Activated CD4-positive, alpha-beta memory T cell treated with anti-CD3 and anti-CD28 coated beads for 36 hours (primary cell): ENCODE measurements around the gene PNLDC1. TPM values are rescaled to one million over a fixed set of nuclear protein-coding genes. Genes with fewer than 3 reads are reported as not detected.
A peak's percentile ranks its signal among the peaks of the same experiment; 100 is the strongest.

Experiments
- CTCF ChIA-PET: fragments of 350-600 bp; sonication (Branson Sonifier 250); formaldehyde crosslinking; loops from one replicate; lab custom pipeline; 2021; ENCODE audit warnings: antibody characterized with exemption, inconsistent platforms; lab: Charles Lee
- POLR2A ChIA-PET: fragments of 350-600 bp; sonication (Branson Sonifier 250); formaldehyde crosslinking; loops from one replicate; lab custom pipeline; 2021; ENCODE audit warnings: antibody characterized with exemption; lab: Charles Lee
- DNase-seq: peaks from one replicate; pipeline ENCODE4 v3.0.0-alpha.2; 2020
- H3K27ac Mint-ChIP-seq: one replicate; pipeline ENCODE4 v1.8.0; 2021; ENCODE audit warnings: mixed read lengths
- H3K27me3 Mint-ChIP-seq: one replicate; pipeline ENCODE4 v1.8.0; 2021; ENCODE audit warnings: mixed read lengths
- H3K36me3 Mint-ChIP-seq: one replicate; pipeline ENCODE4 v1.8.0; 2021; ENCODE audit warnings: mixed read lengths
- H3K4me1 Mint-ChIP-seq: one replicate; pipeline ENCODE4 v1.8.0; 2021; ENCODE audit warnings: low read depth, mixed read lengths
- H3K4me3 Mint-ChIP-seq: one replicate; pipeline ENCODE4 v1.8.0; 2021; ENCODE audit warnings: mild to moderate bottlenecking, mixed read lengths
- H3K9me3 Mint-ChIP-seq: one replicate; pipeline ENCODE4 v1.8.0; 2021; ENCODE audit warnings: mixed read lengths
- intact Hi-C: fragments of 100-400 bp; cut with micrococcal nuclease; formaldehyde crosslinking; loops from one replicate; pipeline ENCODE4 v1.15.1; 2023
- total RNA-seq, 2 experiments: library from RNA; stranded (reverse); gene quantifications; one replicate each; pipeline ENCODE4 v1.2.3, GENCODE V29; 2021

PNLDC1 gene
- total RNA-seq, 2 experiments from 2014 or later = 0.29 to 0.31 TPM

- Mint-ChIP-seq H3K4me3 (peak overlapping the region; percentile 98), H3K4me1 (peaks cover 38% of the 10 kb centered on the region), H3K36me3 (peaks cover 34% of the 10 kb centered on the region)
These were observed 38.8 kb upstream of the PNLDC1 start for GRCh38 chr6:159761129-159761872.

DNA sequence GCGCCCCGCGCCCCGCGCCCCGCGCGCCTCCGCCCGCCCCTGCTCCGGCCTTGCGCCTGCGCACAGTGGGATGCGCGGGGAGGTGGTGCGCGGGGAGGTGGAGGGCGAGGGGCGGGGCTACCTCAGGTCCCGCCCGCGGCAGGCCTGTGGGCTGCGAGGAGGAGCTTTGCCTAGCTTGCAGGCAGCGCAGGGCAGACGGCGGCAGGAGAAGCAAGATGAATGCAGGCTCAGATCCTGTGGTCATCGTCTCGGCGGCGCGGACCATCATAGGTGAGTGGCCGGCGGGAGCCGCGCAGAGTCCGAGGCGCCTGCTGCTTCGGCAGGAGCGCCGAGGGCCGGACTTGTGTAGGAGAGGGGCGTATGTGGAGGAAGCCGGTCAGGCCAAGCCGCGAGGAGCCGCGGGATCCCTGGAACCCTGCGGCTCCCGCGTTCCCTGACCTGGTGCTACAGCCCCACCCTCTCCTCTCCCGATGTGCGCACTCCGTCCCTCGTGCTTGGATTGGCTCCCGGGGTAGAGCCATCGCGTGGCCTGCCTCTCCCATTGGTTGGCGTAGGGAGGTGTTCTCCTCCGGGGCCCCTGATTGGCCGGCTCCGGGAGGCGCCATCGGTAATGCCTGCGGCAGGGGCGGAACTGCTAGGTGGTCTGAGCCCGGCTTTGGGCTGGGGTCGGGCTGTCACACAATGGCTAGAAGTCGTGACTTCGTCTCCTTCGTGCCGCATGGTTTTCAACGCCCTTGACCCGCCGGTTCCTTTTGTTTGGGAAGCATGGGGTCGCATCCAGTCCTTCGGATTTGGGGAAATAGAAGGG is 38.0 kb upstream of the PNLDC1 start, which contains the start of gene ACAT2:
Gene ACAT2, plus strand, starts transcription at position 173 of the 808 bp plus-strand sequence. Its CDS starts 43 bp downstream, at position 216.
- peak within 1 kb of the TSS; percentile 98 for H3K27ac Mint-ChIP-seq
- intact Hi-C loops = loop anchor here (1.0 kb wide), 3 partner anchors 27 to 71 kb away; partner anchors contain the start of genes TCP1 and WTAP
- H3K36me3 Mint-ChIP-seq = peaks cover 39% of the 10 kb centered on the region
- no peaks in the 10 kb centered on the region for H3K9me3 Mint-ChIP-seq
- peak; percentile 97 for DNase-seq
- H3K4me3 Mint-ChIP-seq = peak within 1 kb of the TSS; percentile 98
- ChIA-PET CTCF (interaction anchor here (1.0 to 1.5 kb wide), 3 partner anchors 15 to 82 kb away, joined by 3 to 7 read pairs (median 4); partner anchors contain the start of gene WTAP), POLR2A (interaction anchor here (0.6 to 2.4 kb wide), 6 partner anchors 10 to 35 kb away, joined by 3 to 24 read pairs (median 5); partner anchors contain the start of genes MRPL18, TCP1 and WTAP)
- H3K27me3 Mint-ChIP-seq = no peaks in the 10 kb centered on the region
- H3K4me1 Mint-ChIP-seq = peaks cover 45% of the 10 kb centered on the region

More at GRCh38 chr6:159761129-159761872, 38.8 kb upstream of the PNLDC1 start:
- CTCF ChIA-PET = interaction anchor here (0.9 to 1.5 kb wide), 4 partner anchors 15 to 81 kb away, joined by 3 to 7 read pairs (median 4); partner anchors contain the start of gene WTAP
- no peak for DNase-seq
- intact Hi-C loops = no loop called here
- Mint-ChIP-seq H3K27me3 (no peaks in the 10 kb centered on the region), H3K9me3 (no peaks in the 10 kb centered on the region), H3K27ac (peak overlapping the region; percentile 98)
- POLR2A ChIA-PET = interaction anchor here (0.9 to 2.4 kb wide), 5 partner anchors 11 to 34 kb away, joined by 3 to 24 read pairs (median 6); partner anchors contain the start of genes MRPL18, TCP1 and WTAP

DNA sequence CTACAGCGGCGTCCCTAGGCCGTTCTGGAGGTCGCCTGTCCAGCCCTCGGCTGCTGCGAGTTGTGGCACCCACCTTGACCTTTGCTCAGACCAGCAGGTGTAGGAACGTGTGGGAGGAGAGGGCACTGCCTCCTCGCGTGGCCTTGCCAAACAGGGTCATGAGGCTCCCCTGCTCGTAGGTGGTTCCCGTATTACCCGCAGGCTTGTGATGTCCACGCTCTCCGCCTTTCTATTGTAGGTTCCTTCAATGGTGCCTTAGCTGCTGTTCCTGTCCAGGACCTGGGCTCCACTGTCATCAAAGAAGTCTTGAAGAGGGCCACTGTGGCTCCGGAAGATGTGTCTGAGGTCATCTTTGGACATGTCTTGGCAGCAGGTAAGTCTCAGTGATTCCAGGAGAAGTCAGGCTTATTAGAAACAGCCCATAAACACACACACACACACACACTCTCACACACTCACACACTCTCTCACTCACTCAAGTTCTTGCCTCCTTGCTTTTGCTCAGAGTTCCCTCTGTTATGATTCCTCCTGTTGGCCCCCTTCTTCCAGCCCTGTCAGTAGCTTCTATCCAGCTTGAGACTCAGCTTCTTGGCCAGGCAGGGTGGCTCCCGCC is 37.3 kb upstream of the PNLDC1 start:
- peak overlapping the region; percentile 98 for H3K4me3 Mint-ChIP-seq
- ChIA-PET CTCF (interaction anchor here (1.2 kb wide), 1 partner anchor 83 kb away, joined by 3 read pairs; no protein-coding TSS in a partner anchor), POLR2A (interaction anchor here (1.5 to 1.6 kb wide), 2 partner anchors 27 to 36 kb away, joined by 3 to 7 read pairs; partner anchors contain the start of gene TCP1)
- H3K27ac Mint-ChIP-seq = peak overlapping the region; percentile 98
- H3K9me3 Mint-ChIP-seq = no peaks in the 10 kb centered on the region
- peaks cover 45% of the 10 kb centered on the region for H3K4me1 Mint-ChIP-seq
- intact Hi-C loops = loop anchor here (1.0 kb wide), 3 partner anchors 27 to 71 kb away; partner anchors contain the start of genes TCP1 and WTAP
- H3K27me3 Mint-ChIP-seq = no peaks in the 10 kb centered on the region
- H3K36me3 Mint-ChIP-seq = peaks cover 42% of the 10 kb centered on the region
- peak; percentile 42 for DNase-seq

GRCh38 chr6:159766906-159767305 is 33.2 kb upstream of the PNLDC1 start:
- peaks cover 67% of the 10 kb centered on the region for H3K36me3 Mint-ChIP-seq
- H3K4me3 Mint-ChIP-seq = no peak overlapping the region
- no peaks in the 10 kb centered on the region for H3K27me3 Mint-ChIP-seq
- H3K27ac Mint-ChIP-seq = no peak overlapping the region
- ChIA-PET CTCF (no interaction called here), POLR2A (no interaction called here)
- intact Hi-C loops = no loop called here
- DNase-seq = no peak
- peaks cover 37% of the 10 kb centered on the region for H3K4me1 Mint-ChIP-seq
- H3K9me3 Mint-ChIP-seq = peaks cover 2% of the 10 kb centered on the region

DNA sequence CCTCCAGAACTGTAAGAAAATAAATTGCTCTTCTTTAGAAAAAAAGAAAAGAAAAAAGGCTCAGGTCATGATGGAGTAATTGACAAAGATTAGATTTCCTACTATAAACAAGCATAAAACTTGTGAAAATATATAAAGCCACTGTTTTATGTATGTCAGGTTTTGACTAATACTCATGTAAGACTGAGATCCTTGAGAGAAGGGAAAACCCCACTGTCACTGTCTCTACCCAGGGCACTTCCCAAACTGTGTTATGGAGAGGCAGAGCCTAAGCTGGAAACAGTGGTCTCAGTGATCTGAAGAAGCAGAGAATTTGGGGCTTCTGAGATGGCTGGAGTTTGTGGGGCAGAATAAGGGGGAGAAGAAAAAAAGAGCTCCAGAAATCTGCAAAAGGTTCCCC is 30.6 kb upstream of the PNLDC1 start:
- no peak for DNase-seq
- ChIA-PET CTCF (interaction anchor here (0.8 kb wide), 1 partner anchor 18 kb away, joined by 5 read pairs; no protein-coding TSS in a partner anchor), POLR2A (interaction anchor here (1.1 kb wide), 1 partner anchor 20 kb away, joined by 4 read pairs; the partner anchor contains the start of genes MRPL18 and TCP1)
- Mint-ChIP-seq H3K9me3 (peaks cover 2% of the 10 kb centered on the region), H3K4me3 (no peak overlapping the region), H3K27ac (peak overlapping the region; percentile 25), H3K36me3 (peaks cover 60% of the 10 kb centered on the region), H3K27me3 (no peaks in the 10 kb centered on the region), H3K4me1 (peaks cover 28% of the 10 kb centered on the region)
- intact Hi-C loops = no loop called here

DNA sequence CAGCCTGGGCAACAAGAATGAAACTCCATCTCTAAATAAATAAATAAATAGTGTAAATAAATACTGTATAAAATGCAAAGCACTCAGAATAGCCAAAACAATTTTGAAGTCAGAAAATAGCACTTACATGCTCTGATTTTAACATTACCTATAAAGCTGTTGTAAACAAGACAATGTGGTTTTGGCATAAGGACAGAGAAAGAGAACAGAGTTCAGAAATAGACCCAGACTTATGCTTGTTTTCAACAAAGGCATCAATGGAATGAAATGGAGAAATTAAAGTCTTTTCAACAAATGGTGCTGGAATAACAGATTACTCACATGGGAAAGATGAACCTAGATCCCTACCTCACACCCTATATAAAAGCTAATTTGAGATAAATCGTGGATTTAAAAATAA is 27.9 kb upstream of the PNLDC1 start:
- CTCF ChIA-PET = interaction anchor here (1.0 kb wide), 1 partner anchor 19 kb away, joined by 3 read pairs; no protein-coding TSS in a partner anchor
- POLR2A ChIA-PET = interaction anchor here (1.2 kb wide), 2 partner anchors 10 to 34 kb away, joined by 3 to 4 read pairs; partner anchors contain the start of gene ACAT2
- Mint-ChIP-seq H3K9me3 (peaks cover 2% of the 10 kb centered on the region), H3K27ac (no peak overlapping the region), H3K4me3 (no peak overlapping the region), H3K36me3 (peaks cover 56% of the 10 kb centered on the region), H3K27me3 (no peaks in the 10 kb centered on the region), H3K4me1 (peaks cover 13% of the 10 kb centered on the region)
- intact Hi-C loops = no loop called here
- DNase-seq = no peak

GRCh38 chr6:159777240-159777904 is 22.7 kb upstream of the PNLDC1 start:
- H3K4me1 Mint-ChIP-seq = peaks cover 8% of the 10 kb centered on the region
- ChIA-PET CTCF (no interaction called here), POLR2A (no interaction called here)
- intact Hi-C loops = no loop called here
- H3K27ac Mint-ChIP-seq = peak overlapping the region; percentile 40
- no peaks in the 10 kb centered on the region for H3K9me3 Mint-ChIP-seq
- H3K36me3 Mint-ChIP-seq = peaks cover 60% of the 10 kb centered on the region
- H3K4me3 Mint-ChIP-seq = no peak overlapping the region
- H3K27me3 Mint-ChIP-seq = no peaks in the 10 kb centered on the region
- no peak for DNase-seq

- Mint-ChIP-seq H3K36me3 (peaks cover 68% of the 10 kb centered on the region), H3K9me3 (no peaks in the 10 kb centered on the region), H3K4me1 (peaks cover 16% of the 10 kb centered on the region), H3K27ac (no peak overlapping the region), H3K27me3 (no peaks in the 10 kb centered on the region), H3K4me3 (no peak overlapping the region)
- intact Hi-C loops = no loop called here
- CTCF ChIA-PET = no interaction called here
- POLR2A ChIA-PET = no interaction called here
- DNase-seq = no peak
These were observed 21.9 kb upstream of the PNLDC1 start for GRCh38 chr6:159778131-159778530.

- POLR2A ChIA-PET = no interaction called here
- H3K36me3 Mint-ChIP-seq = peaks cover 71% of the 10 kb centered on the region
- DNase-seq = no peak
These were observed 21.5 kb upstream of the PNLDC1 start for GRCh38 chr6:159778542-159779103.

GRCh38 chr6:159788276-159788675 is 11.8 kb upstream of the PNLDC1 start:
- Mint-ChIP-seq H3K27me3 (no peaks in the 10 kb centered on the region), H3K36me3 (peaks cover 75% of the 10 kb centered on the region), H3K4me1 (peaks cover 62% of the 10 kb centered on the region), H3K27ac (peak overlapping the region; percentile 98), H3K4me3 (peak overlapping the region; percentile 96), H3K9me3 (no peaks in the 10 kb centered on the region)
- intact Hi-C loops = loop anchor here (5.0 kb wide), 1 partner anchor 194 kb away; no protein-coding TSS in a partner anchor
- POLR2A ChIA-PET = interaction anchor here (0.7 to 5.2 kb wide), 6 partner anchors 27 to 178 kb away, joined by 3 to 90 read pairs (median 14); partner anchors contain the start of genes ACAT2, SOD2 and WTAP
- peak; percentile 39 for DNase-seq
- CTCF ChIA-PET = interaction anchor here (1.6 kb wide), 1 partner anchor 19 kb away, joined by 5 read pairs; no protein-coding TSS in a partner anchor

More at GRCh38 chr6:159778542-159779103, 21.5 kb upstream of the PNLDC1 start:
- CTCF ChIA-PET = no interaction called here
- no peaks in the 10 kb centered on the region for H3K27me3 Mint-ChIP-seq
- no peak overlapping the region for H3K27ac Mint-ChIP-seq
- intact Hi-C loops = no loop called here
- H3K9me3 Mint-ChIP-seq = no peaks in the 10 kb centered on the region
- H3K4me3 Mint-ChIP-seq = no peak overlapping the region
- peaks cover 19% of the 10 kb centered on the region for H3K4me1 Mint-ChIP-seq
